Stimulated activated CD8-positive, alpha-beta memory T cell treated with anti-CD3 and anti-CD28 coated beads, Interleukin-7, amount 100 ng/mL, for 1 hour (primary cell): ENCODE measurements around the gene GPD1.
"Not testable (repeated sequence)": the region's sequence is repeated elsewhere in the genome, so short reads cannot be mapped to it uniquely, and the experiment has no call there.

ENCODE experiments used
- DNase-seq, 2 donors: peaks; one replicate each; pipeline ENCODE4 v3.0.0-alpha.2; 2020; ENCODE audit warnings: low read depth in 2 of 2

The GPD1 gene

DNA sequence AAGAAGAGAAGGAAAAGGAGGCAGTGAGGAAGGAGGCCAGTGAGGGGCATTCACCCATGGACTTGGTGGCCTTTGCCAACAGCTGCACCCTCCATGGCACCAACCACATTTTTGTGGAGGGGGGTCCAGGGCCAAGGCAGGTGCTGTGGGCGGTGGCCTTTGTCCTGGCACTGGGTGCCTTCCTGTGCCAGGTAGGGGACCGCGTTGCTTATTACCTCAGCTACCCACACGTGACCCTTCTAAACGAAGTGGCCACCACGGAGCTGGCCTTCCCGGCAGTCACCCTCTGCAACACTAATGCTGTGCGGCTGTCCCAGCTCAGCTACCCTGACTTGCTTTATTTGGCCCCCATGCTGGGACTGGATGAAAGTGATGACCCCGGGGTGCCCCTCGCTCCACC is 30.1 kb upstream of the GPD1 start:
- DNase-seq, result no peak

DNA sequence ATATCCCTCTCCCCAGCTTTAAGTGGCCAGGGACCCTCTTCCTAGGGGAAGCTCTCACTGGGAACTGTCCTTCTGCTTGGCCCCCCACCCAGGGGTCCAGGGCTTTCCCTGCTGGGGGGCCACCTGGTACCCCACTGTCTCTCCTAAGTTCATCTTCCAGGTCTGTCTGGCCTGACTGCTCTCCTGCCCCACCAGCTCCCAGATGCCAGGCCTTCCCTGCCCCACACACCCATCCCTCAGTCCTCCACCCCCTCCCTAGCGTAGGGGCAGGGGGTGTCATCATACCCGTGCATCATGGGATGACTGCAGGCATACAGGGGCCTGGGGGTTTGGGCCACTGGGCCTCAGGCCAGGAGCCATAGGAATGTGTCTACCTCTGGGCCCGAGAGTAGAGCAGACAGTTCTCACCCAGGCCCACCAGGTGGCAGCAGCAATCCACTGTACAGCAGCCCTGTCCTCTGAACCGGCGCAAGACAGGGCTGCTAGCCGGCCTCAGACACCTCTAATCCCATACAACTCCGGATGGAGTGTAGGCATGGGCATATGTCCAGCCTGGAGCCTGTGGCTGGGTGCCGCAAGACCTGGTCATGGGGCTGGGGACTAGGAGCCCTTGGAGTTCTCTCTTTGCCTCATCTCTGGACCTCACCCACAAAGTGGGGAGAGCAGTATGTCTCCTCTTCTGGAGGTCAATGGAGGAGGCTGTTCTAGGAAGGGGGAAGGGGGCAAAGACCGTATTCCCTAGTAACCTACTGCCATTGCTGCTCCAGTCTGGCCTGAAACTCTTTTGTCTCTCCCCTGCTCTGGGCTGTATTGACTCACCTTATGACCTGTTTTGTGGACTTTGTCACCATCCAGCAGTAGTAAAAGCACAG is 28.6 kb upstream of the GPD1 start:
- DNase-seq, result peak; percentile 64 to 72

DNA sequence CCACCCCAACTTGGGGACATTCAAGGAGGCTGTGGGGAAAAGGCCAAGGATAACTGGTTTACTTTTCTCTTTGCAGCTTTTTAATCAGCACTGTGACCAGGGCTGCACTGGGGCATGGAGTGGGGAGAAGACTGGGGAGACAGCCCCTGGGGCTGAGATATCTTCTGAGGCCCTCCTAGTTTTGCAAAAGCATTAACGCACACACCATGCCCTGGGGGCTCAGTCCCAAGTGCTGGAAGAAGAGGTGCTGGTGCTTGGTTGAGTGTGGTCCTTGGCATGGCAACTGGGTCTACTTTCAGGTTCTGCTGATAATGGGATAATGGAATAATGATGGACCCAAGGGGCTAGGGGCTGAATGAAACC is 28.0 kb upstream of the GPD1 start:
- DNase-seq, result no peak

DNA sequence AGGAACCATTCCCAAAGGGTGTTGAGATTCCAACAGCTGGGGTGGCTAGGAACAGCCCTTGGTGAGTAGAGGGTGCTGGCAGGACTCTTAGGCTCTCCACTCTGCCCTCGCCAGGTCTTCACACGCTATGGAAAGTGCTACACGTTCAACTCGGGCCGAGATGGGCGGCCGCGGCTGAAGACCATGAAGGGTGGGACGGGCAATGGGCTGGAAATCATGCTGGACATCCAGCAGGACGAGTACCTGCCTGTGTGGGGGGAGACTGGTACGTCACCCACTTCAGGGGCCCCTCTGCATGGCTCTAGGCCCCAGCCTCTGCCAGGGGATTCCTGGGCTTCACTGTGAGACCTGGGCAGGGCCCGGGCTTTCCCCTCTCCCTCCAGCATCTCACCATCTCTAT is 26.7 kb upstream of the GPD1 start:
- DNase-seq, result no peak

DNA sequence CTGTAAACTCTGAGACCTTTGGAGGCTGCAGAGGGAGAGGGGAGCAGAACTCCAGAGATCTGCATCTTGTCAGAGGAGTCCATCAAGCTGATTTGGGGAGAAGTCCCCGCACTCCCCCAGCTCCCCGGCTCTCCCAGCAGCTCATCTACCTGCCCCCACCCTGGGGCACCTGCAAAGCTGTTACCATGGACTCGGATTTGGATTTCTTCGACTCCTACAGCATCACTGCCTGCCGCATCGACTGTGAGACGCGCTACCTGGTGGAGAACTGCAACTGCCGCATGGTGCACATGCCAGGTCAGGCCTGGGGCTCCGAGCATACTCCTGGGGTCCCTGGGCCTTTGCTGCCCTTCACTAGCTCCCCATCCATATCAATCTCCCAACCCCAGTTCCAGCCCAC is 25.5 kb upstream of the GPD1 start:
- DNase-seq, result no peak

DNA sequence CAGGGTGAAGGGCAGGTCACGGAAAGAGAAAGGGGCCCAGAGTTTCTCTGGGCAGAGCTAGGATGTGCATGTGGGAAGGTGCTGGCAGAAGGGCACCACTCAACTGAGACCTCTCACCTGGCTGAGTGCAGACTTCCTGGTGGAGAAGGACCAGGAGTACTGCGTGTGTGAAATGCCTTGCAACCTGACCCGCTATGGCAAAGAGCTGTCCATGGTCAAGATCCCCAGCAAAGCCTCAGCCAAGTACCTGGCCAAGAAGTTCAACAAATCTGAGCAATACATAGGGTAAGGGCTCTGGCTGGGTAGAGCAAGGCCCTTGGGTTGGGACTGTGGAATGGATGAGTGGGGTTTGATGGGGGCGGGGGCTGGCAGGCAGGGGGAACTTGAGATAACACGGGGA is 24.0 kb upstream of the GPD1 start:
- no peak for DNase-seq

DNA sequence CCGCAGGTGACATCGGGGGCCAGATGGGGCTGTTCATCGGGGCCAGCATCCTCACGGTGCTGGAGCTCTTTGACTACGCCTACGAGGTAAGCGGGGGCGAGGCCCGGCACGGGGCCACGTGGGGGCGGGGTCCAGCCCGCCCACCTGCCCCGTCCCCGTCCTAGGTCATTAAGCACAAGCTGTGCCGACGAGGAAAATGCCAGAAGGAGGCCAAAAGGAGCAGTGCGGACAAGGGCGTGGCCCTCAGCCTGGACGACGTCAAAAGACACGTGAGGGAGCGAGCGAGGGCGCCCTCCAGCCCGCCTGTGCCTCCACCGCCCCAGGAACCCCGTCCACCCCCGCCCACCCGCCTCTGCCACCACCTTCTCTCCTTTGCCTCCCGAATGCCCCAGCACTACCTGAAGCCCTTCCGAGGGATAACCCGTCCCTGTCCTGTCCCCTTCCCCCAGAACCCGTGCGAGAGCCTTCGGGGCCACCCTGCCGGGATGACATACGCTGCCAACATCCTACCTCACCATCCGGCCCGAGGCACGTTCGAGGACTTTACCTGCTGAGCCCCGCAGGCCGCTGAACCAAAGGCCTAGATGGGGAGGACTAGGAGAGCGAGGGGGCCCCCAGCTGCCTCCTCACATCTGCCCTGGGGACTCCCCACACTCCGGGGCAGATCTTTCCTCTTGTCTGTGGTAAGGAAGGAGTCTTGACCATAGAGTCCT is 22.6 kb upstream of the GPD1 start:
- no peak for DNase-seq

DNA sequence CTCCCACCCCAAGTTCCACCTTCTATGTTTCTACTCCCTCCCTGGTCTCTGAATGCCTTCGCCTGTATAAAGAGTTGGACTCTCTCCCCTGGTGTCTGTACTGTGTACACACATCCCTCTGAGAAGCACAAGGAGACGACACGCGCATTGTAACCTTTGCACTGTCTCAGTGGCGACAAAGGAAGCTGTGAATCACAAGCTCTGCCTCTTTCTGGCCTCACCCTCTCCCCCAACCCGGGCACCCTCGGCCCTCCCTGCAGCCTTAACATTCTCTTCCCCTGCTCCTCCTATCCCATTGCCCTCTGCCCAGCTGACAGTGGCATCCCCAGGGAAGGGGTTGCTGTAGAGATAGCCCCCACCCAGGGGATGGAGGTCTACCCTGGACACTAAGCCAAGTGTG is 21.2 kb upstream of the GPD1 start:
- no peak for DNase-seq

DNA sequence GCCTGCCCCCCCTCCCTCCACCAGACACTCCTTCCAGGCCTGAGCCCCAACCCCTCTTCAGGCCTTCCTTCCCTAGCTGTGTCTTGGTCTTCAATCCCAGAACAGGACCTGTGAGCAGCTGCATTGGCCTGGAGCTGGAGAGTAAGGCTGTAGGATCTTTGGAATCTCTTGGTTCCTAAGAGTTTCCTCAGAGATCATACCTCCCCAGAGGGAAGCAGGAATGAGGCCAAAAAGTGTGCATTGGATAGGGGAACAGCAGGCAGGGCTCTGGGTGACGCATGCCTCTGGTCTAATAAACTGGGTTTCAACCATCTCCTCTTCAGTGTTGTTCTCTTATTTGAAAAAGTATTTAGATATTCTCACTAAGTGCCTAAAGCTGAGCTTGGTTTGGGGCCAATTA is 20.5 kb upstream of the GPD1 start:
- DNase-seq, result no peak

DNA sequence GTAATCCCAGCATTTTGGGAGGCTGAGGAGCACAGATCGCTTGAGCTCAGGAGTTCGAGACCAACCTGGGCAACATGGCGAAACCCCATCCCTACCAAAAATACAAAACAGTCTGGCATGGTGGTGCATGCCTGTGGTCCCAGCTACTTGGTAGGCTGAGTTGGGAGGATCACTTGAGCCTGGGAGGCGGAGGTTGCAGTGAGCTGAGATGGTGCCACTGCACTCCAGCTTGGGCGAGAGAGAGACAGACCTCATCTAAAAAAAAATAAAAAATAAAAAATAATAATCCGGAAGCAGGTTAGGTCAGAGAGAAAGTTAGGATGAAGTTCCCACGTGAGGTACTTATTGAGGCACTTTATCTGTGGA is 19.4 kb upstream of the GPD1 start:
- not testable (repeated sequence) for DNase-seq

DNA sequence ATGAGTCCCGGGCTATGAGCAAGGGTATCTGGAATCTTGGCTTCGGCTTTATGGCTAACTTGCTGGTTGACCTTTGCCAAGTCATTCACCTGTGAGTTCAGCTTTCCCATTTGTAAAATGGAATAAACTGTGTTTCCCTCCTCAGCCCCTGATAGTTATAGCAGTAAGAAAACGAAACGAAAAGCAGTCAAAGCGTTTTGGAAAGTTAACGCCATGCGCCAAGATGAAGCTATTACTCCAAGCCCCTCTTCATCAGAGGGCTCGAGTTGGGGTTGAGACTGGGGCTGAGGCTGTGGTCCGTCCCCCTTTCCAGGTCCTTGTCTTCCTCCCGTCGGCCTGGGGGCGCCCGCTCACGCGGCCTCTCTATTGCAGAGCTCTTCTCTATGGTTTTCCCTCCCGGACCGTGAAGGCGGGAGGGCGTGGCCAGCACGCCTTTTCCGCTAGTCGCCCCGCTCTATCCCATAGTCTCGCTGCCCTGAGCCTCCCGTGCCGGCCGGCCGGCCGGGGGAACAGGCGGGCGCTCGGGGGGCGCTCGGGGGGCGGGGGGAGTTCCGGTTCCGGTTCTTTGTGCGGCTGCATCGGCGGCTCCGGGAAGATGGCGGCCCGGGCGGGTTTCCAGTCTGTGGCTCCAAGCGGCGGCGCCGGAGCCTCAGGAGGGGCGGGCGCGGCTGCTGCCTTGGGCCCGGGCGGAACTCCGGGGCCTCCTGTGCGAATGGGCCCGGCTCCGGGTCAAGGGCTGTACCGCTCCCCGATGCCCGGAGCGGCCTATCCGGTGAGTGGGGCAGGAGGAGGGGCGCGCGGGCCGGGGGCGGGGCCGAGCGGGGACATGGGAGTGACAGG is 18.8 kb upstream of the GPD1 start, which contains the start of gene SMARCD1:
Gene SMARCD1, plus strand, starts transcription at position 568 of the 840 bp plus-strand sequence. Its CDS starts 28 bp downstream, at position 596.
- DNase-seq, result peak; percentile 65 to 68

DNA sequence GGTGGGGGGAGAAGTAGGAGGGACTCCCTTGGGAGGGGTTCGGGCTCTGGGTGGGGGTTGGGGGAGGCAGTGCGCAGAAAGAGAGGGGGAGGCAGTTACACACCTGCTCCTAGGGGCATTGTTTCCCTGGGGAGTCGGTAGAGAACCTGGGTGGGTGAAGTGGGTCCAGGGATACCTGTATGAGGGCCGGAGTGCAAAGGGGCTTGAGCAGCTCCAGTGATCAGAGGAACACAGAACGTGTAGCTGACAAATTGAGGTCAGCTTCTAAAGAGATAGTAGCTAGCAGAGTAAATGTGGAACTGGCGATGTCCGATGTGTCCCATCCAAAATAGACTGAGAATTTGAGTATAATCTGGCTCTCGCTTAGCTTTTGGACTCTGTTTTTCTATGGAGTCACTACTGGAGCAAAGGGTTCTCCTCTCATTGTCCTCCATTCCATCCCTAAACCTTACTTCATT is 18.2 kb upstream of the GPD1 start:
- DNase-seq, result no peak

DNA sequence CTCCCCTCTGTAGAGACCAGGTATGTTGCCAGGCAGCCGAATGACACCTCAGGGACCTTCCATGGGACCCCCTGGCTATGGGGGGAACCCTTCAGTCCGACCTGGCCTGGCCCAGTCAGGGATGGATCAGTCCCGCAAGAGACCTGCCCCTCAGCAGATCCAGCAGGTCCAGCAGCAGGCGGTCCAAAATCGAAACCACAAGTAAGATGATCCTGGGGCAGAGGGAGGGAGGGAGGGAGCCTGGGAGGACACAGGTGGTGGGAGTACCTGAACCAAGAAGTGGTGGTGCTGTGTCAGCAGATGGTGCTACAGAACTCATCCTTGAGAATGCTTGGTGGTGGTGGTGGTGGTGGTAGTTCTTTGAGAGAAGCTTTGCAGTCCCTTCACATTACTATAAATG is 17.7 kb upstream of the GPD1 start:
- no peak for DNase-seq

DNA sequence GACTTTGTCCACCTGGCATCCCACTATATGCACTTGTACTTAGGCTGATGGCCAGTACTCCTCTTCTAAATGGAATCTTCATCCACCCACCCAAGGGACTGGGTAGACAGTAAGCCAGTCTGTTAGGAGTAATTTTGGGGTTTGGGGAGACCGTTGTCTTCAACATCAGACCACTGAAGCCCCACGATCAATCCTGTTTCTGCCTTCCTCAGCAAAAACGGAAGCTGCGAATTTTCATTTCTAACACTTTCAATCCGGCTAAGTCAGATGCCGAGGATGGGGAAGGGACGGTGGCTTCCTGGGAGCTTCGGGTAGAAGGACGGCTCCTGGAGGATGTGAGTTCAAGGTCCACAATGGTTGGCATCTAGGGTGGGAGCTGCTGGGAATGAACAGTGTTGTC is 16.7 kb upstream of the GPD1 start:
- no peak for DNase-seq

DNA sequence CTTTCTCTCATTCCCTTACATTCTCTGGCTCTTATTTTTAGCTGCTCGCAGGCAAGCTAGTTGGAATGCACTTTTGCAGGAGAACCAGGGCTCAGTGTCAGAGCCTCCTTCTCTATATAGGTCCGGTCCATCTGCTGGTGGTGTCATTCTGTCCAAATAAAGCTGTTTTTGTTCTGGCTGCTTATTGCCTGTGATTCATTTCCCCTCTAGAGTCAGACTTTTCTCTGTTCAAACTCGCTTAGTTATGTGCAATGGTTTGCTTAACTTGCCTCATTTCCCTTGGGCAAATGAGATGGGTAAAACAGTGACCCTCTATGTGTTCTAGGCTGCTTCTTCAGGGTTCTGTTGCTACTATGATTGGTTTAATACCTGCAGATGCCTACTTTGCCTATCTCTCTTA is 15.8 kb upstream of the GPD1 start:
- no peak for DNase-seq

DNA sequence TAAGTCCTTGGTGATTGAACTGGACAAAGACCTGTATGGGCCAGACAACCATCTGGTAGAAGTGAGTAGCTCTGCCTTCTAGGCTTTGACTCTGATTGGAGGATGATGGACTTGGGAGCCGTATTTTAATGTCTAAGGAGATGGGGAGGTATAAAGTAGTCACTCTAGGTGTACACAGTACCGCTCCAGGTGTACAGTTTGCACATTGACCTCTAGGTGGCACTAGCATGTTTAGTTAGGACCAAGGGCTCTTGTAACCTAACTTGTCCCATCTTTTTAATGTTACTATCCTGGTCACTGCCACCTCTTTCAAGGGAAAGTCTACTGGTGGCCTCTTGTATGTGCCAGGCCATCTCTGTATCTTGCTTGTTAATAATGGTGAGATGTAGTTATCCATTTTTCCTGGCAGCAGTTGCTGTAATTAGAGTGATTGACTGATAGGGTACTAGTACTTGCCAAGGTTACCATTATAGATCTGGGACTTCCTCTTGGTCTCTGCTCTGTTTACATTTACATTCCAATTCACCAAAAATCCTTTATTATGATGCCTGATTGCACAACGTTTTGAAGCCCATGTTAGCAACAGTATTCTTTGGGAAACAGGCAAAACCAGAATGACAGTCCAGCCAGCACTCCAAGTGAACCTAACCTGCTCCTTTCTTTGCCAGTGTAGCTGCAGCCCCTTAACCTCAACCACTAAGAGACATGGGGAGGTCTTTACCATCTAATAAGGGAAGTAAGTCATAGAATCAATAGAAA is 15.1 kb upstream of the GPD1 start:
- no peak for DNase-seq

DNA sequence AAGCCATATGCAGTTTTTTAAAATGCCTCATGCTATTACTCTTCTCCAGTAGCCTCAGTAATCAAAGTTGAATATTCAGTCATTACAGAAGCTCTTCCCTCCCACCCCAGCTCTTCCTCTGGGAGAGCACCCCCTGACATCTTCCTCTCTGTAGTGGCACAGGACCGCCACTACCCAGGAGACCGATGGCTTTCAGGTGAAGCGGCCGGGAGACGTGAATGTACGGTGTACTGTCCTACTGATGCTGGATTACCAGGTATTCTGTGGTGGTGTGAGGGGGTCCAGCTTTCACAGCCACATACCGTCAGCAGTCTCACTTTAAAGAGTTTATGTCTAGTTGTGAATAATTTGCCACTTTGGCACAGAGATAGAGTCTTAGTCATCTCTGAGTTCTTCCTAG is 14.1 kb upstream of the GPD1 start:
- DNase-seq, result no peak

DNA sequence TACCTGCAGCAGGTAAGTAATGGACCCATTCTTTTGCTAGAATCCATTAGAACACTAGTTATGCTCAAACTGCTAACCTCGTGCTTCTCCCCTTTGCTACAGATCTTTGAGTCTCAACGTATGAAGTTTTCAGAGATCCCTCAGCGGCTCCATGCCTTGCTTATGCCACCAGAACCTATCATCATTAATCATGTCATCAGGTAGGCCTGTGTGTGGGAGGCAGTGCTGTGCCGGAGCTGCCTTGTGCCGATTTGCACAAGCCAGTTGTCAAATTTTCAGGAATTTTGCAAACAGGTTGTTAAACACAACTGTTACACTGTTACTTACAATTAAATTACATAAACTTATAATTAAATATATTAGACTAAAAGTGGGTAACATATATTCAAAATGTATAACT is 13.4 kb upstream of the GPD1 start:
- DNase-seq, result no peak

DNA sequence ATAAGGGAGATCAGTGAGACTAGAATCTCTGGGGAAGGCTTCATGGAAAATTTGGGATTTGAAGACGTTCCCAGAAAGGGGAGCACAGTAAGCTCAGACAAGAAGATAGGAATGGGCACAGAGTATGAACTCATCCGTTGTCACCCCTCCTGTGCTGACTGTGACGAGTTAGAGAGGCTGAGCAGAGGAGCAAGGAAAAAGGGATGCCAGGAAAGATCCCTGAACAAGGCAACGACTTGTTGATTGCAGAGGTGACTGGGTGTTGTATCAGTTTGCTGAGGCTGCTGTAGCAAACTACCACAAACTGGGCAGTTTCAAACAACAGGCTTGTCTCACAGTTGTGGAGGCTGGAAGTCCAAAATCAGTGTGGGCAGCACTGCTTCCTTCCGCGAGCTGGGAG is 5.9 kb upstream of the GPD1 start:
- DNase-seq, result no peak

DNA sequence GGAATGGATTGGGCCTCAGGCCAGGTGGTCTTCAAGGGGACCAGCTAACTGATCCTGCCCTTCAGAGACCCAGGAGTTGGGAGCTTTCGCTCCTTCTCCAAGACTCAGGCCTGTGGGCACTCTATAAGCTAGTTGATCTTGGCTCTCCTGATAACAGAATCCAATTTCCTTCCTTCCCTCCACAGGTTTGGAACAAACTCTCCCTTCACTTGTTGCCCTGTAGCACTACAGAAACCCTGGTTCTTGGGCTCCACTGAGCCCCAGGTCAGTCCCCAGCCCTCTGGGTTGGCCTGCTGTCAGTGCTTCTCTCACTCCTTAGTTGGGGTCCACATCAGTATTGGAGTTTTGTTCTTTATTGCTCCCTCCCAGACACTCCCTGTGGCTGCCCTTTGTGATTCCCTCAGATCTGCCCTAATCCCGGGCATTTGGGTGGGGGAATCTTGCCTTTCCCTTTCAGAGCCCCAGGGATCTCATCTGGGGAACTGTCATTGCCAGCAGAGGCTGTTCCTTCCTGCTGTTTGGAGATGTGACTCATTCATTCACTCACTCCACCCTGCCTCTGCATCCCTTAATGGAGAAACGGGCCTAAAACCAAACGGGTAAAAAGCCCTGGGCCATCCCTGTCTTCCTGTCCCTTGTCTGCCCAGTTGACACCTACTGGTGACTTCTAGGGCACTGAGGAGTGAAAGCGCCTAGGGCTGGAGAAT is 4.4 kb upstream of the GPD1 start:
- DNase-seq, result no peak

DNA sequence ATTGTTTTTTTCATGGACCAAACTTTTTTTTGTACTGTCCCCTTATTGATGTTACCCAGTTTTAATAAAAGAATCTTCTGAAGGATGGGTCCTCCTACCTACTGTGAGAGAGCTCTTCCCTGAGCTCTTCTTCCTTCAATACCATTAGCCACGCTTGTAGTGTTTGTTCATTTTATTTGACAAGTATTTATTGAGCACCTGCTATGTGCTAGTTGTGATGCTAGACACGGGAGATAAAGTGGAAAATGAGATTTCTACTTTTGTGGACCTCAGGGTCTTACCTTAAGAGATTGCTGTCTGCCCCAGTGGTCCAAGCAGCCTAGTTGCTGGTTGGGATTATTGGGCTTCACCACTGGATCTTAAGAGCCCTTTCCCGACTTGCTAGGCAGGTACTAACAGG is 3.2 kb upstream of the GPD1 start:
- no peak for DNase-seq
